T1000 (cell line): ENCODE measurements around the gene CRYGB.
"Not testable (repeated sequence)": the region's sequence is repeated elsewhere in the genome, so short reads cannot be mapped to it uniquely, and the experiment has no call there.

Experiments
- DNase-seq: peaks from one replicate; lab custom pipeline; 2025; ENCODE audit warnings: mixed read lengths; lab: John Stamatoyannopoulos, UW

Gene CRYGB

GRCh38 chr2:208112969-208113368 lies 33.0 kb downstream of the CRYGB start:
- no peak for DNase-seq

- DNase-seq = not testable (repeated sequence)
These were observed 33.6 kb downstream of the CRYGB start for GRCh38 chr2:208112273-208112745.

- no peak for DNase-seq
These were observed 42.3 kb downstream of the CRYGB start for GRCh38 chr2:208103616-208104015.

- no peak for DNase-seq
These were observed 44.0 kb downstream of the CRYGB start for GRCh38 chr2:208101716-208102631.

- no peak for DNase-seq
These were observed 46.1 kb downstream of the CRYGB start for GRCh38 chr2:208099682-208100470.

GRCh38 chr2:208098701-208099100 lies 47.3 kb downstream of the CRYGB start:
- not testable (repeated sequence) for DNase-seq

GRCh38 chr2:208098267-208098666 lies 47.7 kb downstream of the CRYGB start:
- no peak for DNase-seq

- no peak for DNase-seq
These were observed 48.2 kb downstream of the CRYGB start for GRCh38 chr2:208097801-208098200.

- no peak for DNase-seq
These were observed 48.6 kb downstream of the CRYGB start for GRCh38 chr2:208097313-208097712.

GRCh38 chr2:208096080-208096479 lies 49.9 kb downstream of the CRYGB start:
- no peak for DNase-seq

- DNase-seq = no peak
These were observed 52.8 kb downstream of the CRYGB start for GRCh38 chr2:208093128-208093527.
